ENCODE measurements around the gene CALD1.

- TF ChIP-seq CTCF (optimal IDR thresholded peaks at IDR 0.05 in 1 of 3, IDR thresholded peaks at IDR 0.05 in 1 of 3, conservative IDR thresholded peaks at IDR 0.05 in 1 of 3; ENCODE audit: extremely low read depth in 1 of 3, insufficient read depth in 2 of 3, low read length in 3 of 3) (no peak), EZH2 (IDR thresholded peaks at IDR 0.05; ENCODE audit: low read length) (no peak)
Observed at GRCh38 chr7:134780166-134780828, 863 bp downstream of the CALD1 start.

Data from keratinocyte (primary cell).